Upper lobe of right lung (tissue), 1 donor: ENCODE results near the gene FYCO1. TPM values are rescaled to one million over a fixed set of nuclear protein-coding genes. Genes with fewer than 3 reads are reported as not detected.

Experiments used
- ATAC-seq: fragments of 200-7000 bp; cut with Tn5 transposase; one replicate; pipeline ENCODE4 v1.9.1; 2020; ENCODE audit warnings: mild to moderate bottlenecking, moderate library complexity
- DNase-seq: peaks from one replicate; pipeline ENCODE4 v3.0.0-alpha.2; 2020
- H3K27ac ChIP-seq: fragments of 200-600 bp; one replicate; pipeline ENCODE4 v1.8.0; 2022
- H3K27me3 ChIP-seq: fragments of 200-600 bp; one replicate; pipeline ENCODE4 v1.8.0; 2022; ENCODE audit warnings: mild to moderate bottlenecking
- H3K36me3 ChIP-seq: fragments of 200-600 bp; one replicate; pipeline ENCODE4 v1.8.0; 2022
- H3K4me1 ChIP-seq: fragments of 200-600 bp; one replicate; pipeline ENCODE4 v1.8.0; 2022
- H3K4me3 ChIP-seq: fragments of 200-600 bp; one replicate; pipeline ENCODE4 v1.8.0; 2022; ENCODE audit warnings: mild to moderate bottlenecking
- H3K9me3 ChIP-seq: fragments of 200-600 bp; one replicate; pipeline ENCODE4 v1.8.0; 2022
- CTCF ChIP-seq: fragments of 200-600 bp; IDR thresholded peaks from one replicate; pipeline ENCODE4 v1.8.0; 2022; ENCODE audit warnings: antibody characterized with exemption
- intact Hi-C: fragments of 100-400 bp; cut with DNase I; formaldehyde crosslinking; loops from one replicate; pipeline ENCODE4 v1.11.0; 2022
- total RNA-seq: library from RNA; stranded (reverse); fragmentation: NEBNext Ultra II Directional; extraction: Animal tissue kit (Norgen Biotek cat#: 25700); gene quantifications from one replicate; pipeline ENCODE4 v1.2.1, GENCODE V29; 2021
- donor health status: DM: no; HTN: yes; CAD: no; lungs with severe emphysema.

The FYCO1 gene
- total RNA-seq, 1 donor from 2014 or later, result 47.3 TPM

- no peak for TF ChIP-seq CTCF
- H3K27me3 ChIP-seq, result no peaks in the 10 kb centered on the region
- H3K27ac ChIP-seq, result no peak overlapping the region
- H3K36me3 ChIP-seq, result no peaks in the 10 kb centered on the region
- no peak for DNase-seq
- no peak for ATAC-seq
- intact Hi-C loops, result no loop called here
- no peak overlapping the region for H3K4me3 ChIP-seq
- H3K9me3 ChIP-seq, result no peaks in the 10 kb centered on the region
- no peaks in the 10 kb centered on the region for H3K4me1 ChIP-seq
Measured at GRCh38 chr3:46024131-46024530, 28.5 kb upstream of the FYCO1 start.

GRCh38 chr3:46022909-46023785 is 27.5 kb upstream of the FYCO1 start:
- Histone ChIP-seq H3K9me3 (no peaks in the 10 kb centered on the region), H3K4me1 (no peaks in the 10 kb centered on the region), H3K4me3 (no peak overlapping the region), H3K36me3 (no peaks in the 10 kb centered on the region), H3K27me3 (no peaks in the 10 kb centered on the region), H3K27ac (no peak overlapping the region)
- no peak for ATAC-seq
- intact Hi-C loops, result no loop called here
- no peak for TF ChIP-seq CTCF
- no peak for DNase-seq

- H3K36me3 ChIP-seq, result no peaks in the 10 kb centered on the region
- no peak overlapping the region for H3K4me3 ChIP-seq
- no peaks in the 10 kb centered on the region for H3K4me1 ChIP-seq
- intact Hi-C loops, result no loop called here
- TF ChIP-seq CTCF, result no peak
- H3K27me3 ChIP-seq, result no peaks in the 10 kb centered on the region
- ATAC-seq (no peak), DNase-seq (no peak)
- H3K27ac ChIP-seq, result no peak overlapping the region
- no peaks in the 10 kb centered on the region for H3K9me3 ChIP-seq
Measured at GRCh38 chr3:46021516-46021915, 25.9 kb upstream of the FYCO1 start.

GRCh38 chr3:46020766-46021510 is 25.3 kb upstream of the FYCO1 start:
- Histone ChIP-seq H3K27ac (no peak overlapping the region), H3K27me3 (no peaks in the 10 kb centered on the region), H3K4me1 (no peaks in the 10 kb centered on the region), H3K36me3 (no peaks in the 10 kb centered on the region), H3K4me3 (no peak overlapping the region), H3K9me3 (no peaks in the 10 kb centered on the region)
- no peak for DNase-seq
- no peak for ATAC-seq
- no peak for TF ChIP-seq CTCF
- intact Hi-C loops, result no loop called here

GRCh38 chr3:46019707-46020106 is 24.1 kb upstream of the FYCO1 start:
- intact Hi-C loops, result no loop called here

More at GRCh38 chr3:46019707-46020106, 24.1 kb upstream of the FYCO1 start:
- Histone ChIP-seq H3K9me3 (no peaks in the 10 kb centered on the region), H3K4me3 (no peak overlapping the region), H3K27me3 (no peaks in the 10 kb centered on the region), H3K4me1 (no peaks in the 10 kb centered on the region), H3K36me3 (no peaks in the 10 kb centered on the region), H3K27ac (no peak overlapping the region)
- no peak for TF ChIP-seq CTCF
- ATAC-seq (no peak), DNase-seq (no peak)
